ENCODE measurements around the gene CDAN1. TPM values are rescaled to one million over a fixed set of nuclear protein-coding genes. Genes with fewer than 3 reads are reported as not detected.

Gene CDAN1
- total RNA-seq, 4 donors from 2014 or later = 8.9 to 12.8 (median 11.3) TPM

DNA sequence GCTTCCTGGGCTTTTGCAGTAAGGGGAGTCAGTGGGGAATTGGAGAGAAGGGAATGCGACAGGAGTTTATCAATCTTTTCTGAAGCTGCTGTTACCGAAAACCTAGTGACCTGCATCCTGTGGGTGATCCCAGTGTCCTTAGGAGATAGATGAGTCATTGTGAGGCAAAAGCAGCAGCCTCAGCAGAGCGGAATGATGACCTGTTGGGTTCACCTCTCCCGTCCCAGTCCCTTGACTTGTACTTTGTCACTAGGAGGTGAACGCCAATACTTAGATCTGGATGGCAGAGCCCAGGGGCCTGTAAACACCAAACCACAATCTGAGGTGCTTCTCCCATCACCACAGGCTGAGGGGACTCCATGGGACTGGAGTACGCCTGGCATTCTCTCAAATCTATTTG lies 17.9 kb downstream of the CDAN1 start:
- Histone ChIP-seq H3K4me3 (no peak overlapping the region), H3K27me3 (no peaks in the 10 kb centered on the region), H3K9me3 (no peaks in the 10 kb centered on the region), H3K36me3 (peaks cover 34 to 75% (median 73%) of the 10 kb centered on the region in 4 donors), H3K27ac (replicated peaks in 1 of 4) (no peak overlapping the region), H3K4me1 (peaks cover 0 to 28% (median 8%) of the 10 kb centered on the region in 4 donors)
- DNase-seq (ENCODE audit: extremely low spot score) = no peak
- intact Hi-C loops (cut with DNase I) = no loop called here
- TF ChIP-seq POLR2A (IDR thresholded peaks at IDR 0.05; ENCODE audit: low read depth) (no peak), CTCF (IDR thresholded peaks at IDR 0.05) (no peak), EP300 (IDR thresholded peaks at IDR 0.05) (no peak), POLR2AphosphoS5 (IDR thresholded peaks at IDR 0.05) (no peak)
- WGBS = 90% methylated on average over 6 of the region's 6 CpGs

DNA sequence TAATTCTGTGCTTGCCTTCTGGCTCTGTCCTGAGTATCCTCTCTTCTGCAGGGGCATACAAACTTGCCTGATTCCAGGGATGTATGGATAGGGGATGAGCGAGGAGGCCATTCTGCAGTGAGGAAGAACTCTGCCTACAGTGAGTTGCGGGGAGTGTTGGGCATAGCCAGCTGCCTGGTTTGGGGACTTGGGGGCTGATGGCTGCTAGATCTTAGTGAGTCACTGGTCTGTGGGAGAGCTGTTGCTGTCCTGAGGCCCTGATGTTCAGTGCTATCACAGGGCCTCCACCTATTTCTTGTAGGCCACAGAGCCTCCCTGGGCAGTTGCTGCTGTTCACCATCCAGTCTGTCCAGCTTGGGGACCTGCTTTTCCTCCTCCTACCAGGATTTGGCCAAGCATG lies 20.3 kb downstream of the CDAN1 start:
- H3K27me3 ChIP-seq = no peaks in the 10 kb centered on the region
- peaks cover 0 to 22% (median 12%) of the 10 kb centered on the region in 4 donors for H3K4me1 ChIP-seq
- intact Hi-C loops (cut with DNase I) = no loop called here
- 100% methylated on average over 2 of the region's 2 CpGs for WGBS
- H3K36me3 ChIP-seq = peaks cover 28 to 51% (median 49%) of the 10 kb centered on the region in 4 donors
- DNase-seq (ENCODE audit: extremely low spot score) = no peak
- H3K9me3 ChIP-seq = no peaks in the 10 kb centered on the region
- no peak for TF ChIP-seq POLR2AphosphoS5 (IDR thresholded peaks at IDR 0.05)
- no peak overlapping the region for H3K4me3 ChIP-seq
- H3K27ac ChIP-seq (replicated peaks in 1 of 4) = no peak overlapping the region

- peaks cover 28 to 49% (median 45%) of the 10 kb centered on the region in 4 donors for H3K36me3 ChIP-seq
- peaks cover 0 to 25% (median 12%) of the 10 kb centered on the region in 4 donors for H3K4me1 ChIP-seq
- intact Hi-C loops (cut with DNase I) = no loop called here
- H3K9me3 ChIP-seq = no peaks in the 10 kb centered on the region
- no peak for DNase-seq (ENCODE audit: extremely low spot score)
- no peaks in the 10 kb centered on the region for H3K27me3 ChIP-seq
- H3K4me3 ChIP-seq = no peak overlapping the region
- 90% methylated on average over 5 of the region's 5 CpGs for WGBS
- no peak overlapping the region for H3K27ac ChIP-seq (replicated peaks in 1 of 4)
- TF ChIP-seq EP300 (IDR thresholded peaks at IDR 0.05) (no peak), POLR2AphosphoS5 (IDR thresholded peaks at IDR 0.05) (no peak), POLR2A (IDR thresholded peaks at IDR 0.05; ENCODE audit: low read depth) (no peak)
Observed at GRCh38 chr15:42716125-42716524, 20.8 kb downstream of the CDAN1 start.

GRCh38 chr15:42712584-42712983 lies 24.3 kb downstream of the CDAN1 start:
- Histone ChIP-seq H3K9me3 (no peaks in the 10 kb centered on the region), H3K4me3 (no peak overlapping the region), H3K27me3 (no peaks in the 10 kb centered on the region), H3K4me1 (peaks cover 0 to 38% (median 21%) of the 10 kb centered on the region in 4 donors), H3K27ac (replicated peaks in 1 of 4) (no peak overlapping the region), H3K36me3 (peaks cover 5 to 24% (median 11%) of the 10 kb centered on the region in 4 donors)
- no peak for DNase-seq (ENCODE audit: extremely low spot score)
- TF ChIP-seq POLR2A (IDR thresholded peaks at IDR 0.05; ENCODE audit: low read depth) = no peak
- no peak for TF ChIP-seq EP300 (IDR thresholded peaks at IDR 0.05)
- TF ChIP-seq POLR2AphosphoS5 (IDR thresholded peaks at IDR 0.05) = no peak
- TF ChIP-seq CTCF (IDR thresholded peaks at IDR 0.05) = no peak
- intact Hi-C loops (cut with DNase I) = no loop called here
- WGBS = 91% methylated on average over 4 of the region's 4 CpGs

DNA sequence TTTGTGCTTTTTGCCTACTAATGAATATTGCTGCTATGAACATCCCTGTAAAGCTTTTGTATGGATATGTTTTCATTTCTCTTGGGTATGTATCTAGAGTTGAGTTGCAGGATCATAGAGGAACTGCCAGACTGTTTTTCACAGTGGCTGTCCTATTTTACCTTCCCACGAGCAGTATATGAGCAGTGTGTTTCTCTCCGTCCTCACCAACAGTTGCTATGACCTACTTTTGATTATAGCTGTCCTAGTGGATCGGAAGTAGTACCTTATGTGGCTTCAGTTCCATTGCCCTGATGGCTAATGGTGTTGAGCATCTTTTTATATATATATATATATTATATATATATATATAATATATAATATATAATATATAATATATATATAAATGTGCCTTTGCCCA lies 25.2 kb downstream of the CDAN1 start:
- no peak overlapping the region for H3K4me3 ChIP-seq
- peaks cover under 1 to 15% (median 3%) of the 10 kb centered on the region in 4 donors for H3K36me3 ChIP-seq
- no peaks in the 10 kb centered on the region for H3K27me3 ChIP-seq
- no peaks in the 10 kb centered on the region for H3K9me3 ChIP-seq
- no peak for DNase-seq (ENCODE audit: extremely low spot score)
- TF ChIP-seq POLR2A (IDR thresholded peaks at IDR 0.05; ENCODE audit: low read depth) = no peak
- TF ChIP-seq CTCF (IDR thresholded peaks at IDR 0.05) = no peak
- no peak for TF ChIP-seq POLR2AphosphoS5 (IDR thresholded peaks at IDR 0.05)
- TF ChIP-seq EP300 (IDR thresholded peaks at IDR 0.05) = no peak
- H3K27ac ChIP-seq (replicated peaks in 1 of 4) = no peak overlapping the region
- WGBS = 73% methylated on average over 3 of the region's 3 CpGs
- peaks cover 0 to 46% (median 30%) of the 10 kb centered on the region in 4 donors for H3K4me1 ChIP-seq
- intact Hi-C loops (cut with DNase I) = no loop called here

DNA sequence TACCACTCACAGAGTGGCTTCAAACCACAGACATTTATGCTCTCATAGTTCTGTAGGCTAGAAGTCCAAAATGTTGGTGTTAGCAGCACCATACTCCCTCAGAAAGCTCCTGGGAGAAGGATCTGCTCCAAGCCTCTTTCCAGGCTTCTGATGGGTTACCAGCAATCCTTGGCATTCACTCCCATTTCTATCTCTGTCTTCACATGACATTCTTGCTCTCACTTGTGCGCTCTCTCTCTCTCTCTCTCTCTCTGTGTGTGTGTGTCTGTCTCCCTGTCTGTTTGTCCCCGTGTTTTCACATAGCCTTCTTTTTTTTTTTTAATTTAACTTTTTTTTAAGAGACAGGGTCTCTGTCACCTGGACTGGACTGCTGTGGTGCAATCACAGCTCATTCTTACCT lies 26.3 kb downstream of the CDAN1 start:
- Histone ChIP-seq H3K4me3 (no peak overlapping the region), H3K27me3 (no peaks in the 10 kb centered on the region), H3K4me1 (peaks cover 0 to 45% (median 32%) of the 10 kb centered on the region in 4 donors), H3K27ac (replicated peaks in 1 of 4) (no peak overlapping the region), H3K36me3 (peaks cover 0 to 18% (median under 1%) of the 10 kb centered on the region in 4 donors), H3K9me3 (no peaks in the 10 kb centered on the region)
- TF ChIP-seq POLR2A (IDR thresholded peaks at IDR 0.05; ENCODE audit: low read depth) = no peak
- no peak for TF ChIP-seq EP300 (IDR thresholded peaks at IDR 0.05)
- TF ChIP-seq POLR2AphosphoS5 (IDR thresholded peaks at IDR 0.05) = no peak
- TF ChIP-seq CTCF (IDR thresholded peaks at IDR 0.05) = no peak
- WGBS = 85% methylated on average over 2 of the region's 2 CpGs
- no peak for DNase-seq (ENCODE audit: extremely low spot score)
- intact Hi-C loops (cut with DNase I) = no loop called here
